Measurements from ENCODE around the gene G6PD. TPM values are rescaled to one million over a fixed set of nuclear protein-coding genes. Genes with fewer than 3 reads are reported as not detected.
A peak's percentile ranks its signal among the peaks of the same experiment; 100 is the strongest.

The G6PD gene
- total RNA-seq, 1 donor from 2014 or later, result 57.9 TPM

DNA sequence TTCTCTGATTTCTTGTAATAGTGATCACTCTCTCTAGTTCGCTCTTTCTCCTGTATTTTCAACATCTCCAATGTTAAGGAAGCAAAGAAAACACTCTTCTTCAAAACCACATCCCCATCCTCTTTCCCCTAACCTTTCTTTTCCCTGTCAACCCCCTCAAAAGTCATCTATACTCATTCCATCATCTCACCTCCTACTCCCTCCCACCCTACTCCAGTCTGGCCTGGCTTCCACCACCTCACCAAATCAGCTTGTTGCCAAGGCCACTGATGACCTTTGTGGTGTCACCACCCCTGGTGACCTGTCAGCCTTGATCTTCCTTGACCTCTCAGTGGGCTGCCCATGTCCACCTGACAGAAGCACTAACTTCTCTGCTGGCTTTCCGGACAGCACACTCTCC is 32.9 kb downstream of the G6PD start:
- Mint-ChIP-seq H3K4me1 (ENCODE audit: unreplicated experiment) (peaks cover 11% of the 10 kb centered on the region), H3K9me3 (peaks cover 6% of the 10 kb centered on the region), H3K27me3 (no peaks in the 10 kb centered on the region), H3K27ac (no peak overlapping the region), H3K4me3 (peak overlapping the region; percentile 7), H3K36me3 (peaks cover 16% of the 10 kb centered on the region)
- TF ChIP-seq, protein P1, sequence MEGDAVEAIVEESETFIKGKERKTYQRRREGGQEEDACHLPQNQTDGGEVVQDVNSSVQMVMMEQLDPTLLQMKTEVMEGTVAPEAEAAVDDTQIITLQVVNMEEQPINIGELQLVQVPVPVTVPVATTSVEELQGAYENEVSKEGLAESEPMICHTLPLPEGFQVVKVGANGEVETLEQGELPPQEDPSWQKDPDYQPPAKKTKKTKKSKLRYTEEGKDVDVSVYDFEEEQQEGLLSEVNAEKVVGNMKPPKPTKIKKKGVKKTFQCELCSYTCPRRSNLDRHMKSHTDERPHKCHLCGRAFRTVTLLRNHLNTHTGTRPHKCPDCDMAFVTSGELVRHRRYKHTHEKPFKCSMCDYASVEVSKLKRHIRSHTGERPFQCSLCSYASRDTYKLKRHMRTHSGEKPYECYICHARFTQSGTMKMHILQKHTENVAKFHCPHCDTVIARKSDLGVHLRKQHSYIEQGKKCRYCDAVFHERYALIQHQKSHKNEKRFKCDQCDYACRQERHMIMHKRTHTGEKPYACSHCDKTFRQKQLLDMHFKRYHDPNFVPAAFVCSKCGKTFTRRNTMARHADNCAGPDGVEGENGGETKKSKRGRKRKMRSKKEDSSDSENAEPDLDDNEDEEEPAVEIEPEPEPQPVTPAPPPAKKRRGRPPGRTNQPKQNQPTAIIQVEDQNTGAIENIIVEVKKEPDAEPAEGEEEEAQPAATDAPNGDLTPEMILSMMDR (conservative IDR thresholded peaks at IDR 0.05), result no peak
- no peak for DNase-seq (ENCODE audit: extremely low spot score, unreplicated experiment)

DNA sequence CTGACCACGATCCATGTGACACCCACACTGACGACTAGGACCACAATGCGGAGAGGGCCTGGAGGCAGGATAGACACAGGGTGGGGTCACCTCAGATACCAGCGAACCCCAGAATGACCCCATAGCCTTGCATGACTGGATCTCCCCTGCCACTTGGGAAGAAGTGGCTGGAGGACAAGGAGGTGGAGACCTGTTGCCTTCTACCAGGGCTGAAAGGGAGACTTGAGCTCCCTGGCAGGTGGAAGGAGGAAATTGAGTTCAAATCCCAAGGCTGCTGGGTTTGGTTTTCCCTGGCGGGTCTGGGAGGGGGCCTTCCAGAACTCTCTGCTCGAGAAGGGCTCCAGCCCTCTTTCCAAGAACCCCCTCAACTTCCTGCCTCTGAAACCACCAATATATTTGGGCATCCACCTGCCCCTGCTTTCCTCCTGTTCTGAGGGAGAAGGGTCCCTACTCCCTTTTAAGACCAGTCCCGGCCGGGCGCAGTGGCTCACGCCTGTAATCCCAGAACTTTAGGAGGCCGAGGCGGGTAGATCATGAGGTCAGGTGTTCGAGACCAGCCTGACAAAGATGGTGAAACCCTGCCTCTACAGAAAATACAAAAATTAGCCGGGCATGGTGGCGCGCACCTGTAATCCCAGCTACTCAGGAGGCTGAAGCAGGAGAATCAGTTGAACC is 33.6 kb downstream of the G6PD start:
- peaks cover 20% of the 10 kb centered on the region for H3K36me3 Mint-ChIP-seq
- H3K27ac Mint-ChIP-seq, result no peak overlapping the region
- no peak overlapping the region for H3K4me3 Mint-ChIP-seq
- no peaks in the 10 kb centered on the region for H3K27me3 Mint-ChIP-seq
- DNase-seq (ENCODE audit: extremely low spot score, unreplicated experiment), result no peak
- TF ChIP-seq, protein P1 (conservative IDR thresholded peaks at IDR 0.05), result no peak
- peaks cover 6% of the 10 kb centered on the region for H3K9me3 Mint-ChIP-seq
- peaks cover 9% of the 10 kb centered on the region for H3K4me1 Mint-ChIP-seq (ENCODE audit: unreplicated experiment)

DNA sequence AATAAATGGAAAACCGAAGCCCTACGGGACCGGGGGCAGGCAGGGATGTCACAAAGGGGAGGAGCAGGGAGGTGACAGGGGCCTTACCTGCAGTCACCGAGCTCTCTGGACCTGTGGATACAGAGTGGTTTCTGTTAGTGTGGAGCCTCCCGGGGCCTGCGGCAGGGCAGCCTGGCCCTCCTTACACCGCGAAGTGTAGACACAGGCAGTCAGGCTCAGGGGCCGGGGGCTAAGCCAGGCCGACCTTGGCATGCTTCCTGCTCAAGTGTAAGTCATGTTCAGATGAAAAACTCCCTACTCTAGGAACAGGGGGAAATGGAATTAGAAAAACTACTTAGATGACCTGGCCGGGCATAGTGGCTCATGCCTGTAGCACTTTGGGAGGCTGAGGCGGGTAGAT is 34.9 kb downstream of the G6PD start:
- Mint-ChIP-seq H3K4me1 (ENCODE audit: unreplicated experiment) (peaks cover 5% of the 10 kb centered on the region), H3K4me3 (no peak overlapping the region), H3K27me3 (no peaks in the 10 kb centered on the region), H3K9me3 (peaks cover 6% of the 10 kb centered on the region), H3K27ac (no peak overlapping the region), H3K36me3 (peaks cover 20% of the 10 kb centered on the region)
- DNase-seq (ENCODE audit: extremely low spot score, unreplicated experiment), result no peak
- TF ChIP-seq, protein P1 (conservative IDR thresholded peaks at IDR 0.05), result no peak

DNA sequence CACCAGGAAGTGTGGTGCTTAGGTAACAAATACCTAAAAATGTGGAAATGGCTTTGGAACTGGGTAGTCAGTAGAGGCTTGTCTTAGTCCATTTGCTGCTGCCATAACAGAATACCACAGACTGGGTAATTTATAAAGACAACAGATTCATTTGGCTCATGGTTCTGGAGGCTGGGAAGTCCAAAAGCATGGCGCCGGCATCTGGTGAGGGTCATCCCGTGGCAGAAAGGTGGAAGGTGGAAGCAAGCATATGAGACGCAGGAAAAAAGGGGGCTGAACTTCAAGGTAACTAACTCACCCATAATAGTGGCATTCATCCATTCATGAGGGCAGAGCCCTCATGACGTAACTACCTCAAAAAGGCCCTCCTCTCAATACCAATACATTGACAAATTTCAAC is 37.2 kb downstream of the G6PD start:
- H3K36me3 Mint-ChIP-seq, result peaks cover 20% of the 10 kb centered on the region
- H3K4me3 Mint-ChIP-seq, result no peak overlapping the region
- H3K4me1 Mint-ChIP-seq (ENCODE audit: unreplicated experiment), result no peaks in the 10 kb centered on the region
- TF ChIP-seq, protein P1 (conservative IDR thresholded peaks at IDR 0.05), result no peak
- no peak for DNase-seq (ENCODE audit: extremely low spot score, unreplicated experiment)
- H3K9me3 Mint-ChIP-seq, result peaks cover 6% of the 10 kb centered on the region
- H3K27ac Mint-ChIP-seq, result no peak overlapping the region
- H3K27me3 Mint-ChIP-seq, result no peaks in the 10 kb centered on the region

DNA sequence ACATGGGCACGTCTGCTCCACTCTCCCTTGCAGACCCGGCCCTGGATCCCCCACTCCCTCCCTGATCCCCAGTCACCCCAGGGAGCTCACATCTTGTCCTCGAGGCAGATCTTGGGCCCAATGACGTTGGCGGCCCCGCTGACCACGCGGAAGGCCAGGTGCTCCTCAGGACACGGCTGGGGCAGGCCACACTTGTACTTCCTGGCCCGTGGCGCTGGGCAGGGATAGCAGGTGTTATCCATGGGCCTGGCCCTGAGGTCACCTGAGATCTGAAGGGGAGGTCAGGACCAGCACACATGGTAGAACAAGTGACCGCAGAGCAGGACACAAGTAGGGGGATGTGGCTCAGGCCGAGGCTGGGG is 38.3 kb downstream of the G6PD start:
- Mint-ChIP-seq H3K4me3 (no peak overlapping the region), H3K36me3 (peaks cover 14% of the 10 kb centered on the region), H3K9me3 (no peaks in the 10 kb centered on the region), H3K27me3 (no peaks in the 10 kb centered on the region), H3K27ac (no peak overlapping the region), H3K4me1 (ENCODE audit: unreplicated experiment) (no peaks in the 10 kb centered on the region)
- TF ChIP-seq, protein P1 (conservative IDR thresholded peaks at IDR 0.05), result no peak
- no peak for DNase-seq (ENCODE audit: extremely low spot score, unreplicated experiment)
